NB4 (cell line): ENCODE results near the gene MED13L.

ENCODE experiments used
- MAX ChIP-seq: IDR thresholded peaks from 2 replicates; pipeline ENCODE4 v1.6.1; 2011; ENCODE audit warnings: low read depth, low read length
- POLR2A ChIP-seq: IDR thresholded peaks from 2 replicates; pipeline ENCODE4 v1.6.1; 2011; ENCODE audit warnings: mild to moderate bottlenecking; ENCODE audit not compliant: insufficient read length; ENCODE audit errors: extremely low read depth
- TF ChIP-seq, protein P1 (sequence below): IDR thresholded peaks from one replicate; pipeline ENCODE4 v1.5.1; 2012; ENCODE audit warnings: low read depth, low read length

DNA sequence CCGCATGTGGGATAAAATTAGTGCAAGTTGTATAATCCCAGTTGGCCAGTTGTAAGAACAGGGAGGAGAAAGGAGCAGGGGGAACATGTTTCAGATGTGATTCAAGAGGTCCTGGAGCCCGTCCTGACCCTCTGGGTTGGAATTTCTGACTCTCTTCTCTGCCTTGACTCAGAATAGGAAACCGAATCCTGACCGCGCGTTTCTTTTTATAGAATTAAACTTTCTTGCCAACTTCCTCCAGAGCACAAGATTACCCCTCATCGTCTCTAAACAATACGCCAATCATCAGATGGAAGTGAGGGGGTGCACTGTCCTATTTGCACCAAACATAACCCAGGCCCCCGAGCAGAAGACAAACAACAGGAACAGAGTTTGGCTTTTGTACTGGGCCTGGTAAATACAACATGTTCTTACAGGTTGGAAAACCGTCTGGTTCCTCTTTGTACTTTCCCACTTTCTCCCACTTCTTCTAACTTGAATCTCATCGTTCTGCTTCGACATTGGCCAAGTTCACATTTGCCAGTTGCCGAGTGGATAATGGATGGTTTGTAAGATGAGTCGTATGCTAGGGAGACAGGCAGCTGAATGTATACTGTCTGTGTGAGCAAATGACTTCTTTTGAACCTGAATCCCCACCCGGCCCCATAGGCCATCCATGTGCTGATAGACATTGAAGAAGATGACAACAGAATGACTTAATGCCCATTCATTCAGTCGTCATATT, 42.6 kb upstream of the MED13L start:
- TF ChIP-seq, protein P1, sequence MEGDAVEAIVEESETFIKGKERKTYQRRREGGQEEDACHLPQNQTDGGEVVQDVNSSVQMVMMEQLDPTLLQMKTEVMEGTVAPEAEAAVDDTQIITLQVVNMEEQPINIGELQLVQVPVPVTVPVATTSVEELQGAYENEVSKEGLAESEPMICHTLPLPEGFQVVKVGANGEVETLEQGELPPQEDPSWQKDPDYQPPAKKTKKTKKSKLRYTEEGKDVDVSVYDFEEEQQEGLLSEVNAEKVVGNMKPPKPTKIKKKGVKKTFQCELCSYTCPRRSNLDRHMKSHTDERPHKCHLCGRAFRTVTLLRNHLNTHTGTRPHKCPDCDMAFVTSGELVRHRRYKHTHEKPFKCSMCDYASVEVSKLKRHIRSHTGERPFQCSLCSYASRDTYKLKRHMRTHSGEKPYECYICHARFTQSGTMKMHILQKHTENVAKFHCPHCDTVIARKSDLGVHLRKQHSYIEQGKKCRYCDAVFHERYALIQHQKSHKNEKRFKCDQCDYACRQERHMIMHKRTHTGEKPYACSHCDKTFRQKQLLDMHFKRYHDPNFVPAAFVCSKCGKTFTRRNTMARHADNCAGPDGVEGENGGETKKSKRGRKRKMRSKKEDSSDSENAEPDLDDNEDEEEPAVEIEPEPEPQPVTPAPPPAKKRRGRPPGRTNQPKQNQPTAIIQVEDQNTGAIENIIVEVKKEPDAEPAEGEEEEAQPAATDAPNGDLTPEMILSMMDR: no peak
- TF ChIP-seq POLR2A: no peak
- TF ChIP-seq MAX: no peak
